Adrenal gland (tissue), 5 donors: ENCODE data around the gene VPS35L.

Experiments used
- POLR2A ChIP-seq, 2 donors: fragments of 450-650 bp; IDR thresholded peaks; one replicate each; pipeline ENCODE4 v1.6.1; 2017; ENCODE audit warnings: antibody characterized with exemption in 2 of 2, mild to moderate bottlenecking in 2 of 2, moderate library complexity in 1 of 2
- TF ChIP-seq, protein P1 (sequence below), 6 experiments: fragments of 450-650 bp in 4 of 6; fragments of 200-600 bp in 2 of 6; sonication (generic) in 1 of 6; IDR thresholded peaks; 1 replicate in 5 of 6; 2 replicates in 1 of 6; pipeline versions ENCODE4 v1.5.1 to v1.8.0; 2016 to 2021; ENCODE audit warnings: antibody characterized with exemption in 6 of 6, mild to moderate bottlenecking in 2 of 6, moderate library complexity in 1 of 6
- donor health status: DM: no; HTN: no; CAD: no.

DNA sequence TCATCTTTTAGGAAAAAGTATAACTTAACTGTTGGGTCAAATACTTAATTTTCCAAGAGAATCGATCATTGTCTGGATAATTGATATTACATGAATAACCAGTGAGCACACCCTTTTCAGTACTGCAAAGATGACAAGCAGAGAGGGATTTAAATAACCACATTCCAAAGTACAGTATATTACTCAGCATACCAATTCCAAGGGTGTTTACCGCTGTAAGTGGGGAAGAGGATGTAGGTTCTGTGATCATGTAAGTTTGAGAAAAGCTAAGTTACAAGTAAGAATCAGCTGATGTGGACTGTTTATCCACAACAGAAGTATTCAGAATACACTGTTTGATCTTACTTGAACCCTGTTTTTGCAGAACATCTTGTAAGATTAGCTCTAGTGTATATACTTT is 39.7 kb upstream of the VPS35L start:
- TF ChIP-seq, protein P1, sequence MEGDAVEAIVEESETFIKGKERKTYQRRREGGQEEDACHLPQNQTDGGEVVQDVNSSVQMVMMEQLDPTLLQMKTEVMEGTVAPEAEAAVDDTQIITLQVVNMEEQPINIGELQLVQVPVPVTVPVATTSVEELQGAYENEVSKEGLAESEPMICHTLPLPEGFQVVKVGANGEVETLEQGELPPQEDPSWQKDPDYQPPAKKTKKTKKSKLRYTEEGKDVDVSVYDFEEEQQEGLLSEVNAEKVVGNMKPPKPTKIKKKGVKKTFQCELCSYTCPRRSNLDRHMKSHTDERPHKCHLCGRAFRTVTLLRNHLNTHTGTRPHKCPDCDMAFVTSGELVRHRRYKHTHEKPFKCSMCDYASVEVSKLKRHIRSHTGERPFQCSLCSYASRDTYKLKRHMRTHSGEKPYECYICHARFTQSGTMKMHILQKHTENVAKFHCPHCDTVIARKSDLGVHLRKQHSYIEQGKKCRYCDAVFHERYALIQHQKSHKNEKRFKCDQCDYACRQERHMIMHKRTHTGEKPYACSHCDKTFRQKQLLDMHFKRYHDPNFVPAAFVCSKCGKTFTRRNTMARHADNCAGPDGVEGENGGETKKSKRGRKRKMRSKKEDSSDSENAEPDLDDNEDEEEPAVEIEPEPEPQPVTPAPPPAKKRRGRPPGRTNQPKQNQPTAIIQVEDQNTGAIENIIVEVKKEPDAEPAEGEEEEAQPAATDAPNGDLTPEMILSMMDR (IDR thresholded peaks at IDR 0.05): no peak
- no peak for TF ChIP-seq POLR2A (IDR thresholded peaks at IDR 0.05)
